Esophagus squamous epithelium (tissue), 5 donors: ENCODE measurements around the gene SMTNL2. TPM values are rescaled to one million over a fixed set of nuclear protein-coding genes. Genes with fewer than 3 reads are reported as not detected.

Source experiments
- DNase-seq: peaks from one replicate; lab custom pipeline; 2025; lab: John Stamatoyannopoulos, UW
- H3K27ac ChIP-seq, 4 donors: fragments of 200-600 bp; sonication (generic); one replicate each; pipeline ENCODE4 v1.5.1; 2016 to 2019; ENCODE audit warnings: mild to moderate bottlenecking in 1 of 4
- H3K27me3 ChIP-seq, 4 donors: fragments of 200-600 bp; sonication (generic); 1 replicate in 3 of 4; 2 replicates in 1 of 4; pipeline versions ENCODE4 v1.5.1 to v1.6.0; 2017 to 2021; ENCODE audit warnings: antibody characterized with exemption in 1 of 4
- H3K36me3 ChIP-seq, 3 donors: fragments of 200-600 bp; sonication (generic); one replicate each; pipeline ENCODE4 v1.5.1; 2016 to 2019
- H3K4me1 ChIP-seq, 3 donors: fragments of 200-600 bp; sonication (generic); one replicate each; pipeline ENCODE4 v1.5.1; 2017 to 2019
- H3K4me3 ChIP-seq, 4 donors: fragments of 200-600 bp; sonication (generic); 1 replicate in 3 of 4; 2 replicates in 1 of 4; pipeline ENCODE4 v1.5.1; 2016 to 2019; ENCODE audit warnings: mild to moderate bottlenecking in 2 of 4, moderate library complexity in 1 of 4
- H3K9me3 ChIP-seq, 3 donors: fragments of 200-600 bp; sonication (generic); one replicate each; pipeline ENCODE4 v1.5.1; 2016 to 2019
- POLR2A ChIP-seq, 4 donors: fragments of 450-650 bp; IDR thresholded peaks; one replicate each; pipeline ENCODE4 v1.6.1; 2017; ENCODE audit warnings: antibody characterized with exemption in 4 of 4, mild to moderate bottlenecking in 4 of 4, moderate library complexity in 3 of 4
- WGBS, 2 donors: methylation state at CpG; one replicate each; pipeline ENCODE4 v1.1.5; 2018; 5-methylcytosine and 5-hydroxymethylcytosine counted together
- intact Hi-C: fragments of 100-400 bp; cut with DNase I; formaldehyde crosslinking; loops from one replicate; pipeline ENCODE4 v1.15.0; 2022
- total RNA-seq, 4 donors: library from RNA; depleted of rRNA; stranded (reverse); fragments of >200 nt; gene quantifications; one replicate each; pipeline ENCODE4 v1.1.0, GENCODE V29; 2016
- TF ChIP-seq, protein P1 (sequence below), 6 experiments: fragments of 450-650 bp in 4 of 6; fragments of 200-600 bp in 2 of 6; sonication (generic) in 2 of 6; IDR thresholded peaks; one replicate each; pipeline ENCODE4 v1.5.1; 2016 to 2019; ENCODE audit warnings: antibody characterized with exemption in 6 of 6, mild to moderate bottlenecking in 4 of 6, moderate library complexity in 4 of 6
- donor health status: DM: yes; HTN: yes; CAD: no.

SMTNL2 gene
- total RNA-seq, 4 donors from 2014 or later = 0.41 to 0.76 (median 0.69) TPM

GRCh38 chr17:4559139-4559791 is 25.1 kb upstream of the SMTNL2 start:
- no peak for DNase-seq
- WGBS, 2 donors = 60 to 74% methylated on average over 1 to 2 of the region's 17 CpGs
- H3K36me3 ChIP-seq = peaks cover 0 to 10% (median 0%) of the 10 kb centered on the region in 3 donors
- TF ChIP-seq POLR2A (IDR thresholded peaks at IDR 0.05) = no peak
- TF ChIP-seq, protein P1, sequence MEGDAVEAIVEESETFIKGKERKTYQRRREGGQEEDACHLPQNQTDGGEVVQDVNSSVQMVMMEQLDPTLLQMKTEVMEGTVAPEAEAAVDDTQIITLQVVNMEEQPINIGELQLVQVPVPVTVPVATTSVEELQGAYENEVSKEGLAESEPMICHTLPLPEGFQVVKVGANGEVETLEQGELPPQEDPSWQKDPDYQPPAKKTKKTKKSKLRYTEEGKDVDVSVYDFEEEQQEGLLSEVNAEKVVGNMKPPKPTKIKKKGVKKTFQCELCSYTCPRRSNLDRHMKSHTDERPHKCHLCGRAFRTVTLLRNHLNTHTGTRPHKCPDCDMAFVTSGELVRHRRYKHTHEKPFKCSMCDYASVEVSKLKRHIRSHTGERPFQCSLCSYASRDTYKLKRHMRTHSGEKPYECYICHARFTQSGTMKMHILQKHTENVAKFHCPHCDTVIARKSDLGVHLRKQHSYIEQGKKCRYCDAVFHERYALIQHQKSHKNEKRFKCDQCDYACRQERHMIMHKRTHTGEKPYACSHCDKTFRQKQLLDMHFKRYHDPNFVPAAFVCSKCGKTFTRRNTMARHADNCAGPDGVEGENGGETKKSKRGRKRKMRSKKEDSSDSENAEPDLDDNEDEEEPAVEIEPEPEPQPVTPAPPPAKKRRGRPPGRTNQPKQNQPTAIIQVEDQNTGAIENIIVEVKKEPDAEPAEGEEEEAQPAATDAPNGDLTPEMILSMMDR (IDR thresholded peaks at IDR 0.05) = no peak
- intact Hi-C loops = no loop called here
- H3K4me1 ChIP-seq = peaks cover 5 to 70% (median 31%) of the 10 kb centered on the region in 3 donors
- H3K4me3 ChIP-seq = peak overlapping the region; percentile 34 to 59 (median 50)
- H3K27me3 ChIP-seq = no peaks in the 10 kb centered on the region
- H3K27ac ChIP-seq = peak overlapping the region in 3 of 4 donors; percentile 80 to 88 (median 83)
- no peaks in the 10 kb centered on the region for H3K9me3 ChIP-seq

- H3K36me3 ChIP-seq = peaks cover 0 to 10% (median 0%) of the 10 kb centered on the region in 3 donors
- peak overlapping the region; percentile 46 to 88 (median 82) for H3K27ac ChIP-seq
- H3K4me1 ChIP-seq = peaks cover 0 to 63% (median 25%) of the 10 kb centered on the region in 3 donors
- WGBS, 2 donors = 83 to 100% methylated on average over 1 of the region's 5 CpGs
- DNase-seq = no peak
- H3K4me3 ChIP-seq = peak overlapping the region; percentile 34 to 59 (median 50)
- no peaks in the 10 kb centered on the region for H3K27me3 ChIP-seq
- no peak for TF ChIP-seq POLR2A (IDR thresholded peaks at IDR 0.05)
- TF ChIP-seq, protein P1 (IDR thresholded peaks at IDR 0.05) = no peak
- no peaks in the 10 kb centered on the region for H3K9me3 ChIP-seq
- intact Hi-C loops = no loop called here
These were observed 24.4 kb upstream of the SMTNL2 start for GRCh38 chr17:4559966-4560365.

DNA sequence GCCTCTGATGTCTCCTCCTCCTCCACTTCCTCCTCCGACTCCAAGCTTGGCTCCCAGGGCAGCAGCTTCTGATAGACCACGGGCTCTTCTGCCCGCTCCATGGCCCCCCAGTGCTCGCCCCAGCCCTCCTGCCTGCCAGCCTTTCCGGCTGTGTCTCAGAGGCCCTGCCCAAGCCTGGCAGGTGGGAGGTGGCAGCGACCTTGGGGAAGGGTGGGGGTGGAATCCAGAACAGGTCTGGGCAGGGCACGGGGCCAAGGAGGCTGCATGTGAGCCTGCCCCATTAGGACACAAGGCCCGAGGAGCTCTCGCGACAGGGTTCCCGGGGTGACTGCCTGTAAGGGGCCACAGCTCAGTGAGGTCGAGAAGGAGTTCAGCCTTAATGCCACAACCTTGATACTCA is 23.9 kb upstream of the SMTNL2 start, which contains the start of gene GGT6:
Gene GGT6, minus strand, starts transcription at position 157 of the 400 bp plus-strand sequence. Its CDS starts 56 bp downstream, at position 101.
- H3K27ac ChIP-seq = peak within 1 kb of the TSS; percentile 46 to 88 (median 82)
- DNase-seq = no peak
- 52% methylated on average over 6 of the region's 12 CpGs; no CpG with 5 or more reads in 1 of the 2 donors for WGBS, 2 donors
- intact Hi-C loops = no loop called here
- peaks cover 0 to 63% (median 25%) of the 10 kb centered on the region in 3 donors for H3K4me1 ChIP-seq
- peaks cover 0 to 10% (median 0%) of the 10 kb centered on the region in 3 donors for H3K36me3 ChIP-seq
- no peaks in the 10 kb centered on the region for H3K9me3 ChIP-seq
- TF ChIP-seq POLR2A (IDR thresholded peaks at IDR 0.05) = peak in 2 of 4 donors; percentile 21 to 26
- TF ChIP-seq, protein P1 (IDR thresholded peaks at IDR 0.05) = no peak
- H3K4me3 ChIP-seq = peak within 1 kb of the TSS; percentile 34 to 59 (median 50)
- no peaks in the 10 kb centered on the region for H3K27me3 ChIP-seq

- DNase-seq = no peak
- peaks cover 0 to 10% (median 0%) of the 10 kb centered on the region in 3 donors for H3K36me3 ChIP-seq
- 51 to 81% methylated on average over 3 to 9 of the region's 11 CpGs for WGBS, 2 donors
- TF ChIP-seq POLR2A (IDR thresholded peaks at IDR 0.05) = no peak
- TF ChIP-seq, protein P1 (IDR thresholded peaks at IDR 0.05) = no peak
- H3K4me3 ChIP-seq = peak overlapping the region in 3 of 4 donors; percentile 34 to 53 (median 46)
- intact Hi-C loops = no loop called here
- no peaks in the 10 kb centered on the region for H3K9me3 ChIP-seq
- peak overlapping the region in 3 of 4 donors; percentile 80 to 88 (median 83) for H3K27ac ChIP-seq
- H3K27me3 ChIP-seq = no peaks in the 10 kb centered on the region
- peaks cover 0 to 63% (median 23%) of the 10 kb centered on the region in 3 donors for H3K4me1 ChIP-seq
These were observed 23.5 kb upstream of the SMTNL2 start for GRCh38 chr17:4560837-4561256.
